ENCODE results near the gene PEX12.
"Not testable (repeated sequence)": the region's sequence is repeated elsewhere in the genome, so short reads cannot be mapped to it uniquely, and the experiment has no call there.

The PEX12 gene

GRCh38 chr17:35578197-35578928 lies at the start of gene PEX12:
Gene PEX12 (minus strand): TSS chr17:35578571. CDS start chr17:35578021, 550 bp downstream.
- DNase-seq = peak; percentile 95

- no peak for DNase-seq
Measured at GRCh38 chr17:35627417-35627816, 49.0 kb upstream of the PEX12 start.

GRCh38 chr17:35621768-35622167 lies 43.4 kb upstream of the PEX12 start:
- DNase-seq = no peak

- no peak for DNase-seq
Measured at GRCh38 chr17:35618628-35619027, 40.3 kb upstream of the PEX12 start.

GRCh38 chr17:35617505-35617904 lies 39.1 kb upstream of the PEX12 start:
- DNase-seq = no peak

GRCh38 chr17:35616536-35616935 lies 38.2 kb upstream of the PEX12 start:
- no peak for DNase-seq

- DNase-seq = no peak
Measured at GRCh38 chr17:35614810-35615209, 36.4 kb upstream of the PEX12 start.

- peak; percentile 48 for DNase-seq
Measured at GRCh38 chr17:35612924-35613521, 34.7 kb upstream of the PEX12 start.

GRCh38 chr17:35610746-35611145 lies 32.4 kb upstream of the PEX12 start:
- DNase-seq = not testable (repeated sequence)

GRCh38 chr17:35609831-35610230 lies 31.5 kb upstream of the PEX12 start:
- no peak for DNase-seq

- DNase-seq = no peak
Measured at GRCh38 chr17:35607239-35607847, 29.0 kb upstream of the PEX12 start.

GRCh38 chr17:35605678-35606077 lies 27.3 kb upstream of the PEX12 start:
- no peak for DNase-seq

GRCh38 chr17:35603674-35604073 lies 25.3 kb upstream of the PEX12 start:
- DNase-seq = no peak

- DNase-seq = no peak
Measured at GRCh38 chr17:35597604-35598003, 19.2 kb upstream of the PEX12 start.

- no peak for DNase-seq
Measured at GRCh38 chr17:35596530-35597233, 18.3 kb upstream of the PEX12 start.

- DNase-seq = no peak
Measured at GRCh38 chr17:35596072-35596471, 17.7 kb upstream of the PEX12 start.

- DNase-seq = no peak
Measured at GRCh38 chr17:35588196-35588920, 10.0 kb upstream of the PEX12 start.

GRCh38 chr17:35587074-35587961 lies 8.9 kb upstream of the PEX12 start, which contains the start of gene AP2B1:
Gene AP2B1 (plus strand): TSS chr17:35587322. CDS start chr17:35594031, 6,709 bp downstream.
- peak; percentile 88 for DNase-seq

GRCh38 chr17:35586569-35587073 lies 8.2 kb upstream of the PEX12 start:
- peak; percentile 61 for DNase-seq

- no peak for DNase-seq
Measured at GRCh38 chr17:35584061-35584460, 5.7 kb upstream of the PEX12 start.

- no peak for DNase-seq
Measured at GRCh38 chr17:35578929-35579432, 610 bp upstream of the PEX12 start.
